HL-60 (cell line): ENCODE results near the gene TPP2.

Experiments
- CTCF ChIP-seq: IDR thresholded peaks from one replicate; pipeline ENCODE4 v1.5.1; 2011; ENCODE audit warnings: low read length, control low read depth, inconsistent platforms; ENCODE audit not compliant: insufficient read depth
- GABPA ChIP-seq: IDR thresholded peaks from 2 replicates; pipeline ENCODE4 v1.6.1; 2012; ENCODE audit warnings: low read depth
- POLR2AphosphoS5 ChIP-seq: IDR thresholded peaks from 2 replicates; pipeline ENCODE4 v1.6.1; 2012; ENCODE audit warnings: low read depth
- REST ChIP-seq: IDR thresholded peaks from 2 replicates; pipeline ENCODE4 v1.6.1; 2012; ENCODE audit warnings: low read depth; ENCODE audit not compliant: insufficient replicate concordance

- TF ChIP-seq CTCF (no peak), POLR2AphosphoS5 (no peak), GABPA (no peak), REST (no peak)
Observed at GRCh38 chr13:102617697-102618350, 21.0 kb downstream of the TPP2 start.
